NCI-H1694 (cell line): Measurements from ENCODE around the gene SLC6A9.

Experiments
- DNase-seq: peaks from one replicate; lab custom pipeline; 2025; lab: John Stamatoyannopoulos, UW

The SLC6A9 gene

GRCh38 chr1:44002165-44002564 lies 29.1 kb downstream of the SLC6A9 start:
- no peak for DNase-seq

GRCh38 chr1:44000122-44000665 lies 31.1 kb downstream of the SLC6A9 start:
- DNase-seq: no peak

GRCh38 chr1:43999455-43999854 lies 31.8 kb downstream of the SLC6A9 start:
- DNase-seq: no peak

- no peak for DNase-seq
These were observed 33.3 kb downstream of the SLC6A9 start for GRCh38 chr1:43998000-43998378.

GRCh38 chr1:43997295-43997999 lies 33.8 kb downstream of the SLC6A9 start:
- DNase-seq: no peak

- DNase-seq: no peak
These were observed 34.5 kb downstream of the SLC6A9 start for GRCh38 chr1:43996733-43997115.

- DNase-seq: no peak
These were observed 35.1 kb downstream of the SLC6A9 start for GRCh38 chr1:43995984-43996732.

GRCh38 chr1:43994794-43995790 lies 36.2 kb downstream of the SLC6A9 start:
- no peak for DNase-seq

GRCh38 chr1:43994071-43994470 lies 37.2 kb downstream of the SLC6A9 start:
- no peak for DNase-seq

GRCh38 chr1:43993206-43993914 lies 37.9 kb downstream of the SLC6A9 start:
- DNase-seq: no peak

GRCh38 chr1:43992232-43992995 lies 38.8 kb downstream of the SLC6A9 start:
- no peak for DNase-seq

- DNase-seq: peak; percentile 30
These were observed 39.6 kb downstream of the SLC6A9 start, which contains the start of gene CCDC24 for GRCh38 chr1:43991476-43992231. Gene CCDC24, plus strand, starts transcription at chr1:43991599. Its CDS starts 280 bp downstream, at chr1:43991879.

- no peak for DNase-seq
These were observed 40.1 kb downstream of the SLC6A9 start for GRCh38 chr1:43991200-43991475.

- no peak for DNase-seq
These were observed 40.7 kb downstream of the SLC6A9 start for GRCh38 chr1:43990271-43991199.

GRCh38 chr1:43987159-43987902 lies 43.9 kb downstream of the SLC6A9 start:
- DNase-seq: no peak

- no peak for DNase-seq
These were observed 44.5 kb downstream of the SLC6A9 start for GRCh38 chr1:43986712-43987111.

GRCh38 chr1:43985984-43986595 lies 45.2 kb downstream of the SLC6A9 start:
- no peak for DNase-seq

- no peak for DNase-seq
These were observed 46.4 kb downstream of the SLC6A9 start for GRCh38 chr1:43984855-43985254.
